ENCODE measurements around the gene CSPG4. TPM values are rescaled to one million over a fixed set of nuclear protein-coding genes. Genes with fewer than 3 reads are reported as not detected.
A peak's percentile ranks its signal among the peaks of the same experiment; 100 is the strongest.
"Not testable (repeated sequence)": the region's sequence is repeated elsewhere in the genome, so short reads cannot be mapped to it uniquely, and the experiment has no call there.

CSPG4 gene
- 0.81 TPM for polyA plus RNA-seq (2013, experiment 1 of 4)
- polyA plus RNA-seq (2013, experiment 2 of 4) = 0.76 TPM
- polyA plus RNA-seq (2013, experiment 3 of 4) = 0.85 TPM
- 0.93 TPM for polyA plus RNA-seq (2013, experiment 4 of 4)

GRCh38 chr15:75712668-75713337 is at the start of gene CSPG4:
Gene CSPG4 (minus strand): TSS chr15:75712848. CDS start chr15:75712755, 93 bp downstream.
- Histone ChIP-seq H3K9me3 (ENCODE audit: control insufficient read depth, low read length) (no peaks in the 10 kb centered on the region), H3K36me3 (ENCODE audit: control insufficient read depth, insufficient read depth, low read length) (no peaks in the 10 kb centered on the region), H3K27ac (ENCODE audit: insufficient read depth, low read depth, low read length, poor library complexity, severe bottlenecking) (no peak within 1 kb of the TSS), H3K27me3 (ENCODE audit: control insufficient read depth, insufficient read depth, low read length, poor library complexity, severe bottlenecking) (peaks cover 15% of the 10 kb centered on the region), H3K4me1 (ENCODE audit: control insufficient read depth, insufficient read depth, low read length) (peaks cover 10% of the 10 kb centered on the region), H3K4me3 (ENCODE audit: insufficient read depth, low read depth, low read length) (peak within 1 kb of the TSS; percentile 22)
- 8 to 10% methylated on average over 36 of the region's 36 CpGs for WGBS, 2 experiments

- 71 to 84% methylated on average over 3 to 4 of the region's 4 CpGs for WGBS, 2 experiments
- not testable (repeated sequence) for H3K27ac ChIP-seq (ENCODE audit: insufficient read depth, low read depth, low read length, poor library complexity, severe bottlenecking); H3K27me3 ChIP-seq (ENCODE audit: control insufficient read depth, insufficient read depth, low read length, poor library complexity, severe bottlenecking); H3K9me3 ChIP-seq (ENCODE audit: control insufficient read depth, low read length); H3K36me3 ChIP-seq (ENCODE audit: control insufficient read depth, insufficient read depth, low read length); H3K4me1 ChIP-seq (ENCODE audit: control insufficient read depth, insufficient read depth, low read length); H3K4me3 ChIP-seq (ENCODE audit: insufficient read depth, low read depth, low read length)
These were observed 49.7 kb upstream of the CSPG4 start for GRCh38 chr15:75762357-75762718.

- H3K9me3 ChIP-seq (ENCODE audit: control insufficient read depth, low read length) = no peaks in the 10 kb centered on the region
- no peaks in the 10 kb centered on the region for H3K36me3 ChIP-seq (ENCODE audit: control insufficient read depth, insufficient read depth, low read length)
- no peak overlapping the region for H3K27ac ChIP-seq (ENCODE audit: insufficient read depth, low read depth, low read length, poor library complexity, severe bottlenecking)
- H3K27me3 ChIP-seq (ENCODE audit: control insufficient read depth, insufficient read depth, low read length, poor library complexity, severe bottlenecking) = no peaks in the 10 kb centered on the region
- WGBS, 2 experiments = 90 to 93% methylated on average over 10 of the region's 10 CpGs
- no peak overlapping the region for H3K4me3 ChIP-seq (ENCODE audit: insufficient read depth, low read depth, low read length)
- H3K4me1 ChIP-seq (ENCODE audit: control insufficient read depth, insufficient read depth, low read length) = no peaks in the 10 kb centered on the region
These were observed 49.1 kb upstream of the CSPG4 start for GRCh38 chr15:75761446-75762356.

GRCh38 chr15:75760704-75761435 is 48.2 kb upstream of the CSPG4 start:
- H3K9me3 ChIP-seq (ENCODE audit: control insufficient read depth, low read length) = no peaks in the 10 kb centered on the region
- H3K4me3 ChIP-seq (ENCODE audit: insufficient read depth, low read depth, low read length) = no peak overlapping the region
- no peaks in the 10 kb centered on the region for H3K36me3 ChIP-seq (ENCODE audit: control insufficient read depth, insufficient read depth, low read length)
- no peaks in the 10 kb centered on the region for H3K4me1 ChIP-seq (ENCODE audit: control insufficient read depth, insufficient read depth, low read length)
- no peak overlapping the region for H3K27ac ChIP-seq (ENCODE audit: insufficient read depth, low read depth, low read length, poor library complexity, severe bottlenecking)
- no peaks in the 10 kb centered on the region for H3K27me3 ChIP-seq (ENCODE audit: control insufficient read depth, insufficient read depth, low read length, poor library complexity, severe bottlenecking)
- 94% methylated on average over 14 of the region's 14 CpGs for WGBS, 2 experiments

GRCh38 chr15:75760131-75760520 is 47.5 kb upstream of the CSPG4 start:
- not testable (repeated sequence) for H3K4me1 ChIP-seq (ENCODE audit: control insufficient read depth, insufficient read depth, low read length); H3K27ac ChIP-seq (ENCODE audit: insufficient read depth, low read depth, low read length, poor library complexity, severe bottlenecking); H3K27me3 ChIP-seq (ENCODE audit: control insufficient read depth, insufficient read depth, low read length, poor library complexity, severe bottlenecking); H3K4me3 ChIP-seq (ENCODE audit: insufficient read depth, low read depth, low read length); H3K36me3 ChIP-seq (ENCODE audit: control insufficient read depth, insufficient read depth, low read length); H3K9me3 ChIP-seq (ENCODE audit: control insufficient read depth, low read length)
- WGBS, 2 experiments = 93 to 96% methylated on average over 4 to 5 of the region's 7 CpGs

- Histone ChIP-seq H3K27me3 (ENCODE audit: control insufficient read depth, insufficient read depth, low read length, poor library complexity, severe bottlenecking) (no peaks in the 10 kb centered on the region), H3K4me3 (ENCODE audit: insufficient read depth, low read depth, low read length) (no peak overlapping the region), H3K27ac (ENCODE audit: insufficient read depth, low read depth, low read length, poor library complexity, severe bottlenecking) (no peak overlapping the region), H3K4me1 (ENCODE audit: control insufficient read depth, insufficient read depth, low read length) (no peaks in the 10 kb centered on the region), H3K9me3 (ENCODE audit: control insufficient read depth, low read length) (no peaks in the 10 kb centered on the region), H3K36me3 (ENCODE audit: control insufficient read depth, insufficient read depth, low read length) (no peaks in the 10 kb centered on the region)
- WGBS, 2 experiments = 94% methylated on average over 2 of the region's 2 CpGs; no CpG with 5 or more reads in 1 of the 2 experiments
These were observed 46.9 kb upstream of the CSPG4 start for GRCh38 chr15:75759416-75760130.

- H3K4me1 ChIP-seq (ENCODE audit: control insufficient read depth, insufficient read depth, low read length) = peaks cover 3% of the 10 kb centered on the region
- no peak overlapping the region for H3K27ac ChIP-seq (ENCODE audit: insufficient read depth, low read depth, low read length, poor library complexity, severe bottlenecking)
- H3K36me3 ChIP-seq (ENCODE audit: control insufficient read depth, insufficient read depth, low read length) = no peaks in the 10 kb centered on the region
- H3K9me3 ChIP-seq (ENCODE audit: control insufficient read depth, low read length) = no peaks in the 10 kb centered on the region
- no peaks in the 10 kb centered on the region for H3K27me3 ChIP-seq (ENCODE audit: control insufficient read depth, insufficient read depth, low read length, poor library complexity, severe bottlenecking)
- peak overlapping the region; percentile 51 for H3K4me3 ChIP-seq (ENCODE audit: insufficient read depth, low read depth, low read length)
- 17 to 20% methylated on average over 35 of the region's 35 CpGs for WGBS, 2 experiments
These were observed 45.6 kb upstream of the CSPG4 start for GRCh38 chr15:75758071-75758872.

- not testable (repeated sequence) for H3K4me1 ChIP-seq (ENCODE audit: control insufficient read depth, insufficient read depth, low read length); H3K27me3 ChIP-seq (ENCODE audit: control insufficient read depth, insufficient read depth, low read length, poor library complexity, severe bottlenecking); H3K27ac ChIP-seq (ENCODE audit: insufficient read depth, low read depth, low read length, poor library complexity, severe bottlenecking); H3K36me3 ChIP-seq (ENCODE audit: control insufficient read depth, insufficient read depth, low read length); H3K9me3 ChIP-seq (ENCODE audit: control insufficient read depth, low read length); H3K4me3 ChIP-seq (ENCODE audit: insufficient read depth, low read depth, low read length)
- WGBS, 2 experiments = 76 to 85% methylated on average over 2 to 5 of the region's 5 CpGs
These were observed 42.2 kb upstream of the CSPG4 start for GRCh38 chr15:75754871-75755270.

- H3K27me3 ChIP-seq (ENCODE audit: control insufficient read depth, insufficient read depth, low read length, poor library complexity, severe bottlenecking) = no peaks in the 10 kb centered on the region
- peaks cover 7% of the 10 kb centered on the region for H3K4me1 ChIP-seq (ENCODE audit: control insufficient read depth, insufficient read depth, low read length)
- H3K36me3 ChIP-seq (ENCODE audit: control insufficient read depth, insufficient read depth, low read length) = no peaks in the 10 kb centered on the region
- no peaks in the 10 kb centered on the region for H3K9me3 ChIP-seq (ENCODE audit: control insufficient read depth, low read length)
- 83% methylated on average over 8 of the region's 8 CpGs for WGBS, 2 experiments
- no peak overlapping the region for H3K27ac ChIP-seq (ENCODE audit: insufficient read depth, low read depth, low read length, poor library complexity, severe bottlenecking)
- no peak overlapping the region for H3K4me3 ChIP-seq (ENCODE audit: insufficient read depth, low read depth, low read length)
These were observed 40.5 kb upstream of the CSPG4 start for GRCh38 chr15:75753145-75753544.
